GM23338 (cell line): Measurements from ENCODE around the gene EPHA3. TPM values are rescaled to one million over a fixed set of nuclear protein-coding genes. Genes with fewer than 3 reads are reported as not detected.

Experiments used
- JUNB ChIP-seq: IDR thresholded peaks from one replicate; pipeline ENCODE4 v1.6.1; 2016; ENCODE audit warnings: antibody characterized with exemption; ENCODE audit not compliant: unreplicated experiment
- NANOG ChIP-seq: IDR thresholded peaks from 2 replicates; pipeline ENCODE4 v1.6.1; 2016; ENCODE audit warnings: antibody characterized with exemption, borderline replicate concordance
- POLR2AphosphoS5 ChIP-seq: IDR thresholded peaks from 2 replicates; pipeline ENCODE4 v1.6.1; 2016; ENCODE audit warnings: antibody characterized with exemption, low read depth
- ZNF331 ChIP-seq: fragments of 250-450 bp; sonication (Bioruptor Pico); IDR thresholded peaks from 2 replicates; pipeline ENCODE4 v1.5.0; 2020; ENCODE audit warnings: low read depth, mild to moderate bottlenecking, moderate library complexity
- polyA plus RNA-seq: library from polyadenylated mRNA; unstranded; fragments of >200 nt; fragmentation: Nextera tagmentation; extraction: Ambion mirVana; gene quantifications from 2 replicates; pipeline ENCODE4 v1.2.1, GENCODE V29; 2016
- total RNA-seq: library from RNA; depleted of rRNA; stranded (reverse); fragments of >200 nt; shearing (Covaris generic); gene quantifications from 2 replicates; pipeline ENCODE4 v1.2.3, GENCODE V29; 2014
- TF ChIP-seq, protein P1 (sequence below): fragments of 250-450 bp; sonication (Bioruptor Pico); IDR thresholded peaks from 2 replicates; pipeline ENCODE4 v1.5.0; 2020; ENCODE audit warnings: mild to moderate bottlenecking, moderate library complexity
- TF ChIP-seq, protein P2 (sequence below), 2 experiments: fragments of 200-600 bp in 1 of 2; sonication (generic) in 1 of 2; conservative IDR thresholded peaks; 2 replicates each; pipeline versions ENCODE4 v1.5.1 to v1.6.1; 2016 to 2017; ENCODE audit warnings: antibody characterized with exemption in 2 of 2, low read depth in 2 of 2, mild to moderate bottlenecking in 2 of 2, moderate library complexity in 1 of 2
- TF ChIP-seq, protein P3 (sequence below): IDR thresholded peaks from 2 replicates; pipeline ENCODE4 v1.6.1; 2016; ENCODE audit warnings: antibody characterized with exemption
- TF ChIP-seq, protein P4 (sequence below): IDR thresholded peaks from one replicate; pipeline ENCODE4 v1.6.1; 2018; ENCODE audit warnings: antibody characterized with exemption; ENCODE audit not compliant: unreplicated experiment

Gene EPHA3
- total and polyA plus RNA-seq, 2 experiments from 2014 or later: 0.05 to 0.21 TPM

DNA sequence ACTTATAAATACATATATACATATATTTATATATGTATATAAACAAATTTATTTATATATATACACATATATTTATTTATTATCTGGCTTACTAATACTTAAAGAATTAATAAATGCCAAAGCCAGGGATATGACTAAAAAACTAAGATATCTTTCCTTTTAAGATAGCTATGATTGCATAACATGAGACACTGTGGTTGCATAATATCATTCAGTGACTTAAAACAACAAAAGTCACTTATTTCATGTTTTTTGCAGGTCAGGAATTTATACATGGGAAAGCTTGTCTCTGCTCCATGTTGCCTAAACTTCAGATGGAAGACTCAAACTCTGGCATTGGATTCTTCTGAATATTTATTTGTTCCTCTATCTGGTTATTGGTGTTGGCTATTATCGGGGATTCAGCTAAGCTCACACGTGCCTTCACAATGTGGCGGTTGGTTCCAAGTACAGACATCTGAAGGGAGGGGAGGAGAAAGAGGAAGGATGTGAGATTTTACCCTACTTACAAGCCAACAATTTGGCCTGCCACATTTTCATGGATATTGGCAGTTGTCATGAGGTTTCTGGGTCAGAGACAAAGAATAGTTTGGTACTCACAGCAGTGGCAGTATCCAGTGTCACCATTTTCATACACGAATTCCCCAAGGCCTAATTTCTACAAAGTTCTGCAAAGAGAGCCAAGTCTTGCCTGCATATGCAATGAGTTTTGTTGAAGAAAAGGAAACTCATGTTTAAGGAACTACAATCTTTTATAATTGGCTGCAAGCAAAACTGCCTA is 381.6 kb downstream of the EPHA3 start (continued):
- TF ChIP-seq, protein P1, sequence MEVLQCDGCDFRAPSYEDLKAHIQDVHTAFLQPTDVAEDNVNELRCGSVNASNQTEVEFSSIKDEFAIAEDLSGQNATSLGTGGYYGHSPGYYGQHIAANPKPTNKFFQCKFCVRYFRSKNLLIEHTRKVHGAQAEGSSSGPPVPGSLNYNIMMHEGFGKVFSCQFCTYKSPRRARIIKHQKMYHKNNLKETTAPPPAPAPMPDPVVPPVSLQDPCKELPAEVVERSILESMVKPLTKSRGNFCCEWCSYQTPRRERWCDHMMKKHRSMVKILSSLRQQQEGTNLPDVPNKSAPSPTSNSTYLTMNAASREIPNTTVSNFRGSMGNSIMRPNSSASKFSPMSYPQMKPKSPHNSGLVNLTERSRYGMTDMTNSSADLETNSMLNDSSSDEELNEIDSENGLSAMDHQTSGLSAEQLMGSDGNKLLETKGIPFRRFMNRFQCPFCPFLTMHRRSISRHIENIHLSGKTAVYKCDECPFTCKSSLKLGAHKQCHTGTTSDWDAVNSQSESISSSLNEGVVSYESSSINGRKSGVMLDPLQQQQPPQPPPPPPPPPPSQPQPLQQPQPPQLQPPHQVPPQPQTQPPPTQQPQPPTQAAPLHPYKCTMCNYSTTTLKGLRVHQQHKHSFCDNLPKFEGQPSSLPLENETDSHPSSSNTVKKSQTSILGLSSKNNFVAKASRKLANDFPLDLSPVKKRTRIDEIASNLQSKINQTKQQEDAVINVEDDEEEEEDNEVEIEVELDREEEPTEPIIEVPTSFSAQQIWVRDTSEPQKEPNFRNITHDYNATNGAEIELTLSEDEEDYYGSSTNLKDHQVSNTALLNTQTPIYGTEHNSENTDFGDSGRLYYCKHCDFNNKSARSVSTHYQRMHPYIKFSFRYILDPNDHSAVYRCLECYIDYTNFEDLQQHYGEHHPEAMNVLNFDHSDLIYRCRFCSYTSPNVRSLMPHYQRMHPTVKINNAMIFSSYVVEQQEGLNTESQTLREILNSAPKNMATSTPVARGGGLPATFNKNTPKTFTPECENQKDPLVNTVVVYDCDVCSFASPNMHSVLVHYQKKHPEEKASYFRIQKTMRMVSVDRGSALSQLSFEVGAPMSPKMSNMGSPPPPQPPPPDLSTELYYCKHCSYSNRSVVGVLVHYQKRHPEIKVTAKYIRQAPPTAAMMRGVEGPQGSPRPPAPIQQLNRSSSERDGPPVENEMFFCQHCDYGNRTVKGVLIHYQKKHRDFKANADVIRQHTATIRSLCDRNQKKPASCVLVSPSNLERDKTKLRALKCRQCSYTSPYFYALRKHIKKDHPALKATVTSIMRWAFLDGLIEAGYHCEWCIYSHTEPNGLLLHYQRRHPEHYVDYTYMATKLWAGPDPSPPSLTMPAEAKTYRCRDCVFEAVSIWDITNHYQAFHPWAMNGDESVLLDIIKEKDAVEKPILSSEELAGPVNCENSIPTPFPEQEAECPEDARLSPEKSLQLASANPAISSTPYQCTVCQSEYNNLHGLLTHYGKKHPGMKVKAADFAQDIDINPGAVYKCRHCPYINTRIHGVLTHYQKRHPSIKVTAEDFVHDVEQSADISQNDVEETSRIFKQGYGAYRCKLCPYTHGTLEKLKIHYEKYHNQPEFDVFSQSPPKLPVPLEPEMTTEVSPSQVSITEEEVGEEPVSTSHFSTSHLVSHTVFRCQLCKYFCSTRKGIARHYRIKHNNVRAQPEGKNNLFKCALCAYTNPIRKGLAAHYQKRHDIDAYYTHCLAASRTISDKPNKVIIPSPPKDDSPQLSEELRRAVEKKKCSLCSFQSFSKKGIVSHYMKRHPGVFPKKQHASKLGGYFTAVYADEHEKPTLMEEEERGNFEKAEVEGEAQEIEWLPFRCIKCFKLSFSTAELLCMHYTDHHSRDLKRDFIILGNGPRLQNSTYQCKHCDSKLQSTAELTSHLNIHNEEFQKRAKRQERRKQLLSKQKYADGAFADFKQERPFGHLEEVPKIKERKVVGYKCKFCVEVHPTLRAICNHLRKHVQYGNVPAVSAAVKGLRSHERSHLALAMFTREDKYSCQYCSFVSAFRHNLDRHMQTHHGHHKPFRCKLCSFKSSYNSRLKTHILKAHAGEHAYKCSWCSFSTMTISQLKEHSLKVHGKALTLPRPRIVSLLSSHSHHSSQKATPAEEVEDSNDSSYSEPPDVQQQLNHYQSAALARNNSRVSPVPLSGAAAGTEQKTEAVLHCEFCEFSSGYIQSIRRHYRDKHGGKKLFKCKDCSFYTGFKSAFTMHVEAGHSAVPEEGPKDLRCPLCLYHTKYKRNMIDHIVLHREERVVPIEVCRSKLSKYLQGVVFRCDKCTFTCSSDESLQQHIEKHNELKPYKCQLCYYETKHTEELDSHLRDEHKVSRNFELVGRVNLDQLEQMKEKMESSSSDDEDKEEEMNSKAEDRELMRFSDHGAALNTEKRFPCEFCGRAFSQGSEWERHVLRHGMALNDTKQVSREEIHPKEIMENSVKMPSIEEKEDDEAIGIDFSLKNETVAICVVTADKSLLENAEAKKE (CRISPR knock-in tag): no peak
- TF ChIP-seq NANOG (no peak), ZNF331 (no peak), JUNB (no peak), POLR2AphosphoS5 (no peak)
- TF ChIP-seq, protein P2, sequence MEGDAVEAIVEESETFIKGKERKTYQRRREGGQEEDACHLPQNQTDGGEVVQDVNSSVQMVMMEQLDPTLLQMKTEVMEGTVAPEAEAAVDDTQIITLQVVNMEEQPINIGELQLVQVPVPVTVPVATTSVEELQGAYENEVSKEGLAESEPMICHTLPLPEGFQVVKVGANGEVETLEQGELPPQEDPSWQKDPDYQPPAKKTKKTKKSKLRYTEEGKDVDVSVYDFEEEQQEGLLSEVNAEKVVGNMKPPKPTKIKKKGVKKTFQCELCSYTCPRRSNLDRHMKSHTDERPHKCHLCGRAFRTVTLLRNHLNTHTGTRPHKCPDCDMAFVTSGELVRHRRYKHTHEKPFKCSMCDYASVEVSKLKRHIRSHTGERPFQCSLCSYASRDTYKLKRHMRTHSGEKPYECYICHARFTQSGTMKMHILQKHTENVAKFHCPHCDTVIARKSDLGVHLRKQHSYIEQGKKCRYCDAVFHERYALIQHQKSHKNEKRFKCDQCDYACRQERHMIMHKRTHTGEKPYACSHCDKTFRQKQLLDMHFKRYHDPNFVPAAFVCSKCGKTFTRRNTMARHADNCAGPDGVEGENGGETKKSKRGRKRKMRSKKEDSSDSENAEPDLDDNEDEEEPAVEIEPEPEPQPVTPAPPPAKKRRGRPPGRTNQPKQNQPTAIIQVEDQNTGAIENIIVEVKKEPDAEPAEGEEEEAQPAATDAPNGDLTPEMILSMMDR (conservative IDR thresholded peaks at IDR 0.05; ENCODE audit: low read depth in 2 of 2): no peak
- TF ChIP-seq, protein P3, sequence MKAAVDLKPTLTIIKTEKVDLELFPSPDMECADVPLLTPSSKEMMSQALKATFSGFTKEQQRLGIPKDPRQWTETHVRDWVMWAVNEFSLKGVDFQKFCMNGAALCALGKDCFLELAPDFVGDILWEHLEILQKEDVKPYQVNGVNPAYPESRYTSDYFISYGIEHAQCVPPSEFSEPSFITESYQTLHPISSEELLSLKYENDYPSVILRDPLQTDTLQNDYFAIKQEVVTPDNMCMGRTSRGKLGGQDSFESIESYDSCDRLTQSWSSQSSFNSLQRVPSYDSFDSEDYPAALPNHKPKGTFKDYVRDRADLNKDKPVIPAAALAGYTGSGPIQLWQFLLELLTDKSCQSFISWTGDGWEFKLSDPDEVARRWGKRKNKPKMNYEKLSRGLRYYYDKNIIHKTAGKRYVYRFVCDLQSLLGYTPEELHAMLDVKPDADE: no peak
- TF ChIP-seq, protein P4, sequence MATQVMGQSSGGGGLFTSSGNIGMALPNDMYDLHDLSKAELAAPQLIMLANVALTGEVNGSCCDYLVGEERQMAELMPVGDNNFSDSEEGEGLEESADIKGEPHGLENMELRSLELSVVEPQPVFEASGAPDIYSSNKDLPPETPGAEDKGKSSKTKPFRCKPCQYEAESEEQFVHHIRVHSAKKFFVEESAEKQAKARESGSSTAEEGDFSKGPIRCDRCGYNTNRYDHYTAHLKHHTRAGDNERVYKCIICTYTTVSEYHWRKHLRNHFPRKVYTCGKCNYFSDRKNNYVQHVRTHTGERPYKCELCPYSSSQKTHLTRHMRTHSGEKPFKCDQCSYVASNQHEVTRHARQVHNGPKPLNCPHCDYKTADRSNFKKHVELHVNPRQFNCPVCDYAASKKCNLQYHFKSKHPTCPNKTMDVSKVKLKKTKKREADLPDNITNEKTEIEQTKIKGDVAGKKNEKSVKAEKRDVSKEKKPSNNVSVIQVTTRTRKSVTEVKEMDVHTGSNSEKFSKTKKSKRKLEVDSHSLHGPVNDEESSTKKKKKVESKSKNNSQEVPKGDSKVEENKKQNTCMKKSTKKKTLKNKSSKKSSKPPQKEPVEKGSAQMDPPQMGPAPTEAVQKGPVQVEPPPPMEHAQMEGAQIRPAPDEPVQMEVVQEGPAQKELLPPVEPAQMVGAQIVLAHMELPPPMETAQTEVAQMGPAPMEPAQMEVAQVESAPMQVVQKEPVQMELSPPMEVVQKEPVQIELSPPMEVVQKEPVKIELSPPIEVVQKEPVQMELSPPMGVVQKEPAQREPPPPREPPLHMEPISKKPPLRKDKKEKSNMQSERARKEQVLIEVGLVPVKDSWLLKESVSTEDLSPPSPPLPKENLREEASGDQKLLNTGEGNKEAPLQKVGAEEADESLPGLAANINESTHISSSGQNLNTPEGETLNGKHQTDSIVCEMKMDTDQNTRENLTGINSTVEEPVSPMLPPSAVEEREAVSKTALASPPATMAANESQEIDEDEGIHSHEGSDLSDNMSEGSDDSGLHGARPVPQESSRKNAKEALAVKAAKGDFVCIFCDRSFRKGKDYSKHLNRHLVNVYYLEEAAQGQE: no peak
